Lower lobe of right lung (tissue), 2 donors: ENCODE results near the gene UBE2G2. TPM values are rescaled to one million over a fixed set of nuclear protein-coding genes. Genes with fewer than 3 reads are reported as not detected.

Experiments used
- ATAC-seq, 2 donors: fragments of 200-7000 bp; cut with Tn5 transposase; one replicate each; pipeline ENCODE4 v1.9.1; 2020 to 2022; ENCODE audit warnings: mild to moderate bottlenecking in 2 of 2, moderate library complexity in 2 of 2
- DNase-seq: peaks from one replicate; pipeline ENCODE4 v3.0.0-alpha.2; 2020
- H3K27ac ChIP-seq: fragments of 200-600 bp; one replicate; pipeline ENCODE4 v1.8.0; 2022
- H3K27me3 ChIP-seq: fragments of 200-600 bp; one replicate; pipeline ENCODE4 v1.8.0; 2022; ENCODE audit warnings: low read depth
- H3K36me3 ChIP-seq: fragments of 200-600 bp; one replicate; pipeline ENCODE4 v1.8.0; 2022; ENCODE audit warnings: mild to moderate bottlenecking
- H3K4me1 ChIP-seq: fragments of 200-600 bp; one replicate; pipeline ENCODE4 v1.8.0; 2022
- H3K4me3 ChIP-seq: fragments of 200-600 bp; one replicate; pipeline ENCODE4 v1.8.0; 2022; ENCODE audit warnings: mild to moderate bottlenecking
- H3K9me3 ChIP-seq: fragments of 200-600 bp; one replicate; pipeline ENCODE4 v1.8.0; 2022
- intact Hi-C: fragments of 100-400 bp; cut with DNase I; formaldehyde crosslinking; loops from one replicate; pipeline ENCODE4 v1.11.0; 2022
- total RNA-seq: library from RNA; stranded (reverse); fragmentation: NEBNext Ultra II Directional; extraction: Animal tissue kit (Norgen Biotek cat#: 25700); gene quantifications from one replicate; pipeline ENCODE4 v1.2.1, GENCODE V29; 2021
- TF ChIP-seq, protein P1 (sequence below): fragments of 200-600 bp; IDR thresholded peaks from one replicate; pipeline ENCODE4 v1.8.0; 2022; ENCODE audit warnings: antibody characterized with exemption, mild to moderate bottlenecking
- donor health status: DM: no; HTN: yes; CAD: no; lungs with severe emphysema.

Gene UBE2G2
- total RNA-seq, 1 donor from 2014 or later: 76.9 TPM

DNA sequence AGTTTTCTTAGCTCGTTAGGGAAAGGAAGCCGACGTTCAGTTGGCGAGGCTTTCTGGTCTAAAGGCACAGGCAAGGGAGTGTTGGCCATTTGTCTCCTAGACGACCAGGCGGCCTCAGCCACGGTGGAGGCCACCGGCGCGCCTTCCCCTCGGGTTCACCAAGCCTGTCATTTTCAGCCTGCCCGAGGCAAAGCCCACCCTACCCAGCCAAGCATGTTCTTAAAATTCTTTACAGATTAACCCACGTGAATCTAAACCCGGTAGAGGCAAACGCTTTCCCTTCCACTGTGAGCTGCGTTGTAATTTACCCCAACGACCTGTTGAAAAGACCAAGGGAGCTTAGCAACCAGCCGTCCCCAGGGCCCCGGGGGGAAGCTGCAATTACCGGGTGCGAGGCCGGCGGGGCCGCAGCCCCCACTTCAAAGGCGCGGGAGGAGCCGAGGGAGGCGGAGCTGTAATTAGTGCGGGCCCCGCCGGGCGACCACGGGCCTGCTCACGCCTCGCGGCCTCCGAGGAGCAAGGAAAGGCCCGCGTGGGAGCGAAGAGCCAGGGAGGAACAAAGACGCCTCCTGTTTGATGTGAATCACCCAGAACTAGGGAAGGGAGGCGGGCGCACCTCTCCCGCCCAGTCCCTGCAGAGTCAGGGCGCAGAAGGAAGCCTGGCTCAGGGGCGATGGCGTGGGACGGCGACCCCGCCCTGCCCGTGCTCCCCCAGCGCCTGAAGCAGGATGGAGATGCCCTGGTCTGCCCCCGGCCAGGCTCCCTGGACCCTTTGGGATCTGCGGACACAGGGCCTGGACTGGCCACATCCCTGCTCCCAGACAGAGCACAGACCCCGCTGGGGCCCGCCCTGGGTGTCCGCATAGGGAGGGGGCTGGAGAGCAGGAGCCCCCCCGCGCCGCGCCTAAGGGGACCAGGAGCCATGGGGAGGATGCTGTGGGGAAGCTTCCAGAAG lies 78.2 kb downstream of the UBE2G2 start:
- H3K36me3 ChIP-seq: no peaks in the 10 kb centered on the region
- peaks cover 66% of the 10 kb centered on the region for H3K27me3 ChIP-seq
- peak in 1 of 2 donors; percentile 49 for ATAC-seq
- no peaks in the 10 kb centered on the region for H3K4me1 ChIP-seq
- no peaks in the 10 kb centered on the region for H3K9me3 ChIP-seq
- TF ChIP-seq, protein P1, sequence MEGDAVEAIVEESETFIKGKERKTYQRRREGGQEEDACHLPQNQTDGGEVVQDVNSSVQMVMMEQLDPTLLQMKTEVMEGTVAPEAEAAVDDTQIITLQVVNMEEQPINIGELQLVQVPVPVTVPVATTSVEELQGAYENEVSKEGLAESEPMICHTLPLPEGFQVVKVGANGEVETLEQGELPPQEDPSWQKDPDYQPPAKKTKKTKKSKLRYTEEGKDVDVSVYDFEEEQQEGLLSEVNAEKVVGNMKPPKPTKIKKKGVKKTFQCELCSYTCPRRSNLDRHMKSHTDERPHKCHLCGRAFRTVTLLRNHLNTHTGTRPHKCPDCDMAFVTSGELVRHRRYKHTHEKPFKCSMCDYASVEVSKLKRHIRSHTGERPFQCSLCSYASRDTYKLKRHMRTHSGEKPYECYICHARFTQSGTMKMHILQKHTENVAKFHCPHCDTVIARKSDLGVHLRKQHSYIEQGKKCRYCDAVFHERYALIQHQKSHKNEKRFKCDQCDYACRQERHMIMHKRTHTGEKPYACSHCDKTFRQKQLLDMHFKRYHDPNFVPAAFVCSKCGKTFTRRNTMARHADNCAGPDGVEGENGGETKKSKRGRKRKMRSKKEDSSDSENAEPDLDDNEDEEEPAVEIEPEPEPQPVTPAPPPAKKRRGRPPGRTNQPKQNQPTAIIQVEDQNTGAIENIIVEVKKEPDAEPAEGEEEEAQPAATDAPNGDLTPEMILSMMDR: no peak
- no peak overlapping the region for H3K4me3 ChIP-seq
- no peak overlapping the region for H3K27ac ChIP-seq
- intact Hi-C loops: no loop called here
- DNase-seq: no peak

DNA sequence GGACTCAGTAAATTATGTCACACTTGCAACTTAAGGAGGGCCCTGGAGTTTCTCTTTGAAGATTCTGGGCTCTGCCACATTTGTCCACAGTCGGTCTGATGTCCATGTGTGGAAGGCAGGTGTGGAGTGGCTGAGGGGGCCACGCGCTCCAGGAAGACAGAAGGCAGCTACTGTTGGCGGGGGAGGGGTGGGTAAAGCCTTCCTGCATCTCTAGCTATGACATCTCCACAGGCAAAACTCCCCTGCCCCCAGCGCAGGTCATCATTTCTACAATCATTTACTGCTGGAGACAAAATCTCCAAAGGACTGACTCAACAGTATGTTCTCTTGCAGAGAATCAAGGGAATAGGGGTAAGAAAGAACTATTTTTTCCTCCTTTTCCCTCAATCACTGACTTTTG lies 78.9 kb downstream of the UBE2G2 start:
- Histone ChIP-seq H3K4me1 (no peaks in the 10 kb centered on the region), H3K27me3 (peaks cover 63% of the 10 kb centered on the region), H3K36me3 (no peaks in the 10 kb centered on the region), H3K27ac (no peak overlapping the region), H3K4me3 (no peak overlapping the region), H3K9me3 (no peaks in the 10 kb centered on the region)
- intact Hi-C loops: no loop called here
- TF ChIP-seq, protein P1: no peak
- ATAC-seq (no peak), DNase-seq (no peak)

GRCh38 chr21:44720170-44720569 lies 81.5 kb downstream of the UBE2G2 start:
- intact Hi-C loops: no loop called here
- DNase-seq (no peak), ATAC-seq (no peak)
- Histone ChIP-seq H3K9me3 (no peaks in the 10 kb centered on the region), H3K4me3 (no peak overlapping the region), H3K27me3 (peaks cover 41% of the 10 kb centered on the region), H3K27ac (no peak overlapping the region), H3K36me3 (no peaks in the 10 kb centered on the region), H3K4me1 (no peaks in the 10 kb centered on the region)
- TF ChIP-seq, protein P1: no peak

Other genes starting within 250 kb of the UBE2G2 start
- gene KRTAP10-3, start 243.0 kb downstream of the UBE2G2 start, total RNA-seq: not detected
- not detected for gene KRTAP10-4, start 228.1 kb downstream of the UBE2G2 start, total RNA-seq
- not detected for gene KRTAP10-5, start 221.2 kb downstream of the UBE2G2 start, total RNA-seq
- not detected for gene KRTAP10-6, start 209.3 kb downstream of the UBE2G2 start, total RNA-seq
- gene KRTAP10-7, start 201.2 kb downstream of the UBE2G2 start, total RNA-seq: not detected
- gene KRTAP10-8, start 189.7 kb downstream of the UBE2G2 start, total RNA-seq: not detected
- not detected for gene KRTAP10-9, start 174.7 kb downstream of the UBE2G2 start, total RNA-seq
- gene KRTAP10-10, start 164.5 kb downstream of the UBE2G2 start, total RNA-seq: not detected
- gene KRTAP10-11, start 155.4 kb downstream of the UBE2G2 start, total RNA-seq: not detected
- not detected for gene KRTAP12-4, start 147.2 kb downstream of the UBE2G2 start, total RNA-seq
- gene KRTAP12-3, start 143.9 kb downstream of the UBE2G2 start, total RNA-seq: not detected
- gene KRTAP12-2, start 134.9 kb downstream of the UBE2G2 start, total RNA-seq: not detected
- not detected for gene KRTAP12-1, start 119.7 kb downstream of the UBE2G2 start, total RNA-seq
- gene KRTAP10-12, start 104.6 kb downstream of the UBE2G2 start, total RNA-seq: not detected
- gene TSPEAR, start 90.2 kb downstream of the UBE2G2 start, total RNA-seq: 0.27 TPM
- gene SUMO3, start 16.2 kb upstream of the UBE2G2 start, total RNA-seq: 88.2 TPM
- 209 TPM for gene PTTG1IP, start 71.9 kb upstream of the UBE2G2 start, total RNA-seq
- 468 TPM for gene ITGB2, start 119.1 kb upstream of the UBE2G2 start, total RNA-seq
- gene SLX9, start 138.2 kb upstream of the UBE2G2 start, total RNA-seq: 15.7 TPM